HT1080 (cell line): ENCODE measurements around the gene IGFALS. TPM values are rescaled to one million over a fixed set of nuclear protein-coding genes. Genes with fewer than 3 reads are reported as not detected.
A peak's percentile ranks its signal among the peaks of the same experiment; 100 is the strongest.

Experiments
- DNase-seq: peaks from one replicate; pipeline ENCODE4 v3.0.0-alpha.2; 2015; ENCODE audit warnings: low read depth
- polyA plus RNA-seq, 2 experiments: library from polyadenylated mRNA; depleted of rRNA; stranded (reverse); fragments of >200 nt; gene quantifications; 2 replicates each; pipeline ENCODE4 v1.2.3, GENCODE V29; 2015
- total RNA-seq: library from RNA; depleted of rRNA; stranded (reverse); fragments of >200 nt; shearing (Covaris generic); gene quantifications from 2 replicates; pipeline ENCODE4 v1.2.3, GENCODE V29; 2014; rRNA removed

IGFALS gene
- total RNA-seq, result not detected in 2 replicates
- polyA plus RNA-seq (2015; cell fraction: cytosol; rRNA removed), result not detected in 2 replicates
- polyA plus RNA-seq (2015; cell fraction: nucleus; rRNA removed), result not detected in 2 replicates

DNA sequence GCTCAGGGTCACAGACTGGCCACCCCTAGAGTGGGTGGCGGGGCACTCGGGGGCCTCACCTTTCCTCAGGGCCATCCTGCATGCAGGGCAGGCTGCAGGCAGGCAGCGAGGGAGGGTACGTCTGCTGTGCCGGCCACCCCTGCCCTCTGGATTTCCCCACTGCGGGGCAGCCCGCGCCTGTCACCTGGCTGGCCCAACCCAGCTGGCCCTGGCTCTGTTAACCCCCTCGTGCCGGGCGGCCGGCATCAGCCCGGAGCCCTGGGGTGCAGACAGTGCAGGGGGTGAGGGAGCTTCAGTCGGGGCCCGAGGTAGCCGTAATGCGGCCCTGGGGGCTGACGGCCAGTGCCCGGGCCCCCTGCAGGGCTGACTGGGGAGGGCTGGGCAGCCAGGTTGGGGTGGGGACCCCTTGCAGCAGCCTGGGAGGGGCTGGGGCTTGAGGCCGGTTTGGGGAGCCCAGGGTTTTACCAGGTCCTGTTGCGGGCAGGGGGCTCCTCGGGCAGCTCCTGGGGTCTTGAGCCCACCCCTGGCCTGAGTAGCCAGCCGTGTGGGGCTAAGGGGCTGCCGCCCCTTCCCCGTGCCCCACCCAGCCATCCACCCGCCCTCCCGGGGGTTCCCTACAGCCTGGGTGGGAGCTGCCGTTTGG, at the start of gene IGFALS:
IGFALS (minus strand) TSS at position 128 of the 643 bp plus-strand sequence; CDS start at position 75, 53 bp downstream.
- no peak for DNase-seq

DNA sequence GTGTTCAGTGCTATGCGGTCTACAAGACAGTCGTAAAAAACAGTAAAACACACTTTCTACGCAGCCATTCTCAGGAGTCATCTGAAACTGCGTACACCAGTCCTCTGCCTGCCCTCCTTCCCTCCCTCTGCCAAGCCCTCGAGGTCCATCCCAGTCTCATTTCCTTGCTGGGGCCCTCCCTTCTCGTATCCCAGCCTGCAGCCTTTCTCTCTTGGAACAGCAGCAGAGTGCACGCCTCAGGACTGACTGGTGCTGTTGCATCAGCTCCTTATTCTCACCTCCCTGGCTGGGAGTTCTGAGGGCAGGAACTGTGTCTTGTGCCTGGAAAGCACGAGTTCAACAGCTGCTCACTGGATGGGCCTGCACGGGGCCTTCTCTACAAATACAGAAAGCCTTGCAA, 46.0 kb upstream of the IGFALS start:
- peak; percentile 24 for DNase-seq

DNA sequence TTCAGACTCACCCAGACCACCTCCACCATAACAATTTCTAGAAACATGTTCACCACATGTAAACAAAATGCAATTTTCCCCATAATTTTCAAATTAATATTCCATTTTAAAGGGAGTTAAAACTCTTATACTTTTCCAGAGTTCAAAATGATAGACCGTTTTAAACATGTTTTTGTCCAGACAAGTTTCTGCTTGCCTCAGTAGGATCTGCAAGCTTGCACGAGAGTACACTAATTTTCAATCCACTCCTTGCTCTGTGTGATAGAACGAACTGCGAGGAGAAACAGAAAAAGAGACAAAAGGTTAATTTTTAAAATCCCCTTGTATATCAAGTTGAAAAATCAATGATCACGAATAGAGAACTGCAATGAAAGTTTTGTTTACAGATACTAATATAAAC, 40.6 kb upstream of the IGFALS start:
- no peak for DNase-seq

DNA sequence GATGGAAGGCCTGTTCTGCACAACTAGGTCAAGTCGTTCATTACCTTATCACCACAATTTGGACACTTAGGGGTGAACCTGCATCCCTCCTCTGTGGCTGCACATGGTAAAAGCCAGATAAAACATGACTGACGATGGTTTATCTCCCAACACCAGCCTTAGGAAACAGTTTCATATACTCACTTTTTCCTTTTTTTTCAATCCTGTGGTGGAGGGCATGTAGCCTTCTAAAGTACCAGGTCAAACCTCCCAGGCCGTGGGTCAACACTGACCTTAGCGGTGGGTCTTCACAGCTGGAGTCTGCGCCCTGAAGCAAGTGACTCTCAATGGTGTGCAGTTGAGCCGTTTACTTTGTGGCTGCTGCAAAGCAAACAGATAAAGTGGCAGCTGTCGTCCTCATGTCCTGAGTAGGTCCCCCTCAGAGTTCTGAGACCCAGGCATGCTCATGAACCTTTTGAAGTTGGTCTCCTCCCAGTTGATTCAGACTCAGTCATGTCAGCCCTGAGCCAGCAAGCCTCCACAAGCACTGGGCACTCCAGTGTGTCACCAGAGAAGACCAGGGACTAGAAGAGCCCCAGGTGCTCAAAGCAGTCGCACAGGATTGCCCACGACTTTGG, 39.4 kb upstream of the IGFALS start:
- DNase-seq, result no peak

DNA sequence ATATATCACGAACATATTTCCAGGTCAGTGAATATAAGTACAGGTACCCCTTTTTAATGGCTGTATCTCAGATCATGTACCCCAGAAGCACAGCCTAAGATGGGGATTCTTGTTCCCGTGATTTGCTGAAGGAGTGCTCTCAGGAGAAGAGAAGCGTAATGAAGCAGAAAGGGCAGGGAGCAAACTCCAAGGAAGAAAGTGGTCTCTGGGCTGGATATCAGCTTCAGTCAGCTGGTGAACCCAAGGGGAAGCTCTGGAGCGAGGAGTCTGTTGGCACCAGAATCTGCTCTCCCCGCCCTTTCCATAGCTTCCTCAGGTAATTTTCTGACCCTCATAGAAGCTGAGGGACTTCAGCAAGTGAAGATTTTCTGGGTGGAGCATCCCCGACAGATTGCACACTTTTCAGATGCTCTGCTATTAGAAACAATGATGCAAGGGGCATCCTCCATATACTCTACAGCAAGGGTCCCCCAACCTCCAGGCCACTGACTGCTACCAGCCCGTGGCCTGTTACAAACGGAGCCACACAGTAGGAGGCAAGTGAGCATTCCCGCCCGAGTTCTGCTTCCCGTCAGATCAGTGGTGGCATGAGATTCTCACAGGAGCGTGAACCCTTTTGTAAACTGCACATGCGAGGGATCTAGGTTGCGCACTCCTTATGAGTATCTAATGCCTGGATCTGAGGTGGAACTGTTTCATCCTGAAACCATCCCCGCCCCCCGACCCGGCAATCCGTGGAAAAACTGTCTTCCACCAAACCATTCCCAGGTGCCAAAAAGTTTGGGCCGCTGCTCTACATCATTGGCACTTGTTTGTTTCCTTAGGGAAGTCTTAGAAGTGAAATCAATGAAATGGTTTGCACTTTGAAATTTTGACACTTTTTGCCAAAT, 37.9 kb upstream of the IGFALS start:
- no peak for DNase-seq

DNA sequence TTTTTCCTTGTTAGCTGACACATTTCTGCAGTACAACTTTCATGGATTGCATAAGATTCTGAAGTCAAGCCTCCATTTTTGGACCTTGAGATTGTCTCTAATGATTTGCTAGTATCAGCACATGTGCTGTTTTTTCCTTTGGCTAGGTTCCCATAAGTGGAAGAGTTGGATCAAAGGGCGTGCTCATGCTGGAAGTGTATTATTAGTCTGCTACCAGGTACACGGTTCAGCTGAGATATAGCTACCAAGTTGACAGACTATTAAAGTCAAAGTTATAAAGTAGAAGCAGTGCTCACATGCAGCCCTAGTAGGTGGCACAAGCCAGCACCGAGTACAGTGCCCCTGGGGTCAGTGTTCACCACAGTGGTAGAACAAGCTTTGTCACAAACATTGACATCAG, 36.7 kb upstream of the IGFALS start:
- no peak for DNase-seq

GRCh38 chr16:1828645-1829410, 35.3 kb upstream of the IGFALS start:
- DNase-seq, result no peak

GRCh38 chr16:1826691-1827573, 33.4 kb upstream of the IGFALS start, which contains the start of the genes FAHD1 and HAGH:
Gene FAHD1 (plus strand): TSS chr16:1827206. CDS start chr16:1827239, 33 bp downstream.
Gene HAGH (minus strand): TSS chr16:1826825. CDS start chr16:1826787, 38 bp downstream.
- DNase-seq, result peak; percentile 96

DNA sequence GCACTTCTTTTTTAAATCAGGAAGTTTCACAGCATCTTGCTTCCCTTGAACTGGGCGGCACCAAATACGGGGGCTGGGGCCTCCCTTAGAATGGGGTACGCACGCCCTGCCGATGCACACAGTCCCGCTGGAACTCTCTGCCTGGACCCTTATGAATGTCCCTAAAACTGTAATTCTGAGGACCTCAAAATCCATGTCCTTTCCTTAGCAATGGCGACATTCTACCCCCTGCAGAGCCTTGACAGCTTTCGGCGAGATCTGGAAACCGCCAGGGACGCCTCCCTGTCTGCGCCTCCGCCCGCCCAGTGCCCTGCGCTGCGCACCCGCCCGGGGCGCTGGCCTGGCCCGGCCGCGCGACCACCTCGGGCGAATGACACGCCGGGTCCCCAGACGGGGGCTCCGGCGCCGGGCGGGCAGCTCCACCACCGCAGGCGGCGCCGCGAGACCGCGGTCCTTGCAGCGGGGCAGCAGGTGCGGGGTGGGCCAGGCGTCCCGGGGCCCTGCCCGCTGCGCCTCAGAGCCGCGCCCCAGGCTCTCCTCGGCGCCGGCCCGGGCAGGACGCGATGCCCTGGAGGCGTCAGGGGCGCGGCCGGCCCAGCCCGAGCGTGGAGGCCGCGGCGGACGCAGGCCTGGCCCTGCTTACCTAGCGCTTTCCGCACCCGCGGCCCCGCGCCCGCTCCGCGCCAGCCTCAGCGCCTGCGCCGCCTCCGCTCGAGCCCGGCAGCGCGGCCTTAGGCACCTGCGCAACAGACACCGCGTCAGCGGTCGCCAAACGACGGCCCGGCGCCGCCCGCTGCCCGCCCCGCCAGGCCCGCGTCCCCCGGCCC, 32.6 kb upstream of the IGFALS start:
- DNase-seq, result no peak

DNA sequence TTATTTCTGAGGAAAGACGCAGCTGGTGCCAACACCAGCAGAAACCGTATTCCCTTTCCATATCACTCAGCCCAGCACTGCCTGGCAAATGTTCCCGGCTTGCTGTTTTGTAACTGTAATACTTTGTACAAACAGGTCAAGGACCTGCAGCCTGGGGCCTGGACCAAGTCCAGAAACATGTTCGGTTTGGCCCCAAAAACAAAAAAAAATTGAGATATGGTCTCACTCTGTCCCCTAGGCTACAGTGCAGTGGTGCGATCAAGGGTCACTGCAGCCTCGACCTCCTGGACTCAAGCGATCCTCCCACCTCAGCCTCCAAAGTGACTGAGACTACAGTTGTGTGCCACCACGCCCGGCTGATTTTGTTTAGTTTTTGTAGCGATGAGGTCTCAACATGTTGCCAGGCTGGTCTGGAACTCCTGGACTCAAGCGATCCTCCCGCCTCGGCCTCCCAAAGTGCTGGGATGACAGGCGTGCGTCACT, 31.9 kb upstream of the IGFALS start:
- DNase-seq, result no peak

GRCh38 chr16:1823821-1824220, 30.3 kb upstream of the IGFALS start:
- peak; percentile 73 for DNase-seq

DNA sequence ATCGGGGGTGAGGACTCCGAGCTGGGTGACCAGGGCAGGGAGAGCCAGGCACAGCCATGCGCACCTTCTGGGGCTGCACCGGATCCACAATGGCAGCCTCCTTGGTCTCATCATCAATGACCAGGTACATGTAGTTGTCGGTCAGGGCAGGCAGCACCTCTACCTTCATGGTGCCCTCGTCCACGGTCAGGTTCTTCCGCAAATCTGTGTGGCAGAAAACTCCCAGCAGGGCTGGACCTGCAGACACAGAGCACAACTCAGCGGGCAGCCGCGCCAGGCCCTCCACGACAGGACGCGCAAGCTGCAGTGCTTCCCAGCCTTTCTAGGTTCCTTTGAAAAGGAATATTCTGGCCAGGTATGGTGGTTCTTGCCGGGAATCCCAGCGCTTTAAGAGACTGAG, 29.3 kb upstream of the IGFALS start:
- no peak for DNase-seq

DNA sequence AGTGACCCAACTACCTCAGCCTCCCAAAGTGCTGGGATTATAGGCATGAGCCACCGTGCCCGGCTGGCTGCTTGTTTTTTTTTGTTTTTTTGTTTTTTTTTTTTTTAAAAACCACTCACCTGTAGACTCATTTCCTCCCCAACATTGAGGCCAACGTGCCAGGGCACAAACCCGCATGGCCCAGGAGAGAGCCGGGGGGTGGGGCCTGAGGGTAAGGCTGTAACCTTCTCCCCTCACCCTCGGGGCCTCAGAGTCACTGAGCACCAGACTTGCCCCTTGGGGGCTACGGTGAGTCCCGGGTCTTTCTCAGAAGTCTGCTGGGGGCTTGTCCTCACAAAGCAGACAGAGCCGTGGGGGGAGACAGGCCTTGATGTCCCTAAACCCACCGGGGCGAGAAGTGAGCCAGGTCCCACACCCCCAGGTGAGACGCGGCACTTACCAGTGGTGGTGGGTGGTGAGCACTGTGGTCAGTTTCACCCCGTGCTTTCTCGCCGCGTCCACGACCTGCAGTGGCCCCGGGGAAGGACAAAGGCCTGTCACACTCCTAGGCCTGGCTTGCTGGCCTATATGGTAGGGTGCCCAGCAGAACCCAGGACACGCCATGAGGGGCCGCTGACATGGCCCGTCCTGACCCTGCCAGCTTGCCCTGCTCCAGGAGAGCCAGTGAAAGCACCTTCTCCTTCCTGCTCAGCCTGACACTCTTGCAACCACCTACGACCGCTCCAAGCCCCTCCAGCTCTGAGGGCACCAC, 28.5 kb upstream of the IGFALS start:
- no peak for DNase-seq

- no peak for DNase-seq
These were observed 27.4 kb upstream of the IGFALS start for GRCh38 chr16:1820946-1821290.

- DNase-seq, result no peak
These were observed 26.8 kb upstream of the IGFALS start for GRCh38 chr16:1820096-1820945.

GRCh38 chr16:1819611-1820010, 26.1 kb upstream of the IGFALS start:
- no peak for DNase-seq

DNA sequence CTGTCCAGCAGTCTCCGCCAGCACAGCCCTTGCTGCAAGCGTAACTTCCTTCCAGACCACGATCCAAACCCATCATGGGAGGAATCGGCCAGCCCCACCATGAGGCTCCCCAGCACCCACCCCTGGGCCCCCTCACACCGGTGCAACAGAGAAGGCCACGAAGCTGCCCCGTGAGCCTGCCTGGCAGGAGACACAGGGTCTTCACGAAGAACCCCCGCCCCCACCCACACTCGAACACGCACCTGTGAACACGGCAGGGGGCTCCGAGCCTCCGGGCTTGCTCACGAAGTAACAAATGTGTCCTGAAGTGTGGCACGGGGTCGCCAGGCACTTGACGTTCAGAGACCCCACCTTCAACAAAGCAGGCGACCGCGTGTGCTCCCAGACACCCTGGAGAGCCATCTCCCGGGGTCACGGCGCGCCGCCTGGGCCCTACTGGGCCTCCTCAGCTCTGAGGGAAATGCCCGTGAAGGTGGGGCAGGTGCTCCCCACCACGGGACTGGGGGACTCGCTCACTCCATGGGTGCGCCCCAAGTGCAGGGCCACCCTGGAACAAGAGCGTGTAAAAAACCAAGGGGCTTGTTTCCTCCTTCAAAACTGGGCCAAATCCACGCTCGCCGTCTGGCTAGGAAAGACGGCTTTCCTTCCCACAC, 25.5 kb upstream of the IGFALS start:
- no peak for DNase-seq
